Kidney (tissue), 14 donors: ENCODE measurements around the gene MYO5A. TPM values are rescaled to one million over a fixed set of nuclear protein-coding genes. Genes with fewer than 3 reads are reported as not detected.

Source experiments
- DNase-seq, 5 donors: peaks; one replicate each; pipeline ENCODE4 v3.0.0-alpha.2; 2013 to 2020
- FAIRE-seq: peaks from 2 replicates; lab custom pipeline; 2012; peaks lifted over from hg19 to GRCh38; lab: Jason Lieb, UNC
- H3K27ac ChIP-seq, 2 donors: one replicate each; pipeline ENCODE4 v1.7.0; 2013; ENCODE audit warnings: low read depth in 2 of 2, low read length in 2 of 2, inconsistent platforms in 1 of 2
- H3K27me3 ChIP-seq: one replicate; pipeline ENCODE4 v1.7.1; 2013; ENCODE audit warnings: low read length, inconsistent platforms; ENCODE audit not compliant: control insufficient read depth, insufficient read depth
- H3K36me3 ChIP-seq, 3 donors: one replicate each; pipeline versions ENCODE4 v1.7.0 to v1.7.1; 2013; ENCODE audit warnings: low read length in 3 of 3, control low read depth in 1 of 3, inconsistent platforms in 1 of 3; ENCODE audit not compliant: insufficient read depth in 3 of 3, control insufficient read depth in 2 of 3
- H3K4me1 ChIP-seq, 3 donors: one replicate each; pipeline versions ENCODE4 v1.7.0 to v1.7.1; 2013; ENCODE audit warnings: low read length in 3 of 3, inconsistent platforms in 1 of 3, low read depth in 1 of 3; ENCODE audit not compliant: control insufficient read depth in 2 of 3, insufficient read depth in 2 of 3
- H3K4me3 ChIP-seq, 3 donors: one replicate each; pipeline versions ENCODE4 v1.7.0 to v1.8.1; 2013; ENCODE audit warnings: low read length in 3 of 3, control low read depth in 1 of 3, inconsistent platforms in 1 of 3
- H3K9ac ChIP-seq, 3 donors: one replicate each; pipeline versions ENCODE4 v1.7.0 to v1.7.1; 2013; ENCODE audit warnings: low read length in 3 of 3, control low read depth in 1 of 3, inconsistent platforms in 1 of 3
- H3K9me3 ChIP-seq, 3 donors: one replicate each; pipeline versions ENCODE4 v1.7.0 to v1.7.1; 2013; ENCODE audit warnings: low read length in 3 of 3, control low read depth in 1 of 3, inconsistent platforms in 1 of 3; ENCODE audit not compliant: control insufficient read depth in 2 of 3, insufficient read depth in 1 of 3
- CTCF ChIP-seq: IDR thresholded peaks from 3 replicates; pipeline ENCODE4 v1.5.1; 2012; ENCODE audit warnings: mild to moderate bottlenecking, moderate library complexity, borderline replicate concordance; ENCODE audit not compliant: insufficient read depth; ENCODE audit errors: extremely low read depth
- intact Hi-C: fragments of 100-400 bp; cut with DNase I; formaldehyde crosslinking; loops from one replicate; pipeline ENCODE4 v1.11.1; 2022
- polyA plus RNA-seq: library from polyadenylated mRNA; stranded (reverse); fragments of 350-450 nt; fragmentation: Illumina TruSeq; extraction: RNeasy Lipid Tissue Mini Kit (QIAGEN cat#74804); gene quantifications from one replicate; pipeline ENCODE4 v1.2.3, GENCODE V29; 2014; ENCODE audit warnings: low read depth, low replicate concordance; ENCODE audit not compliant: insufficient read depth
- total RNA-seq: library from RNA; stranded (reverse); fragmentation: NEBNext Ultra II Directional; extraction: Animal tissue kit (Norgen Biotek cat#: 25700); gene quantifications from one replicate; pipeline ENCODE4 v1.2.1, GENCODE V29; 2021
- donor health status: control.
- donor health status: control.
- donor health status: control.
- donor health status: control.
- donor health status: control.
- donor health status: DM: yes; HTN: yes; CAD: no.
- donor health status: Normal renal cell carcinoma (clear cell type).

The MYO5A gene
- total and polyA plus RNA-seq, 2 donors from 2014 or later = 3.5 to 32.9 TPM

GRCh38 chr15:52290800-52291199, 237.9 kb downstream of the MYO5A start:
- FAIRE-seq = no peak

GRCh38 chr15:52290329-52290728, 238.4 kb downstream of the MYO5A start:
- DNase-seq = no peak
- Histone ChIP-seq H3K9me3 (no peaks in the 10 kb centered on the region), H3K36me3 (no peaks in the 10 kb centered on the region), H3K9ac (no peak overlapping the region), H3K4me1 (peaks cover 0 to 14% (median 4%) of the 10 kb centered on the region in 3 donors), H3K27me3 (no peaks in the 10 kb centered on the region), H3K27ac (no peak overlapping the region), H3K4me3 (no peak overlapping the region)
- intact Hi-C loops = no loop called here
- FAIRE-seq = no peak
- no peak for TF ChIP-seq CTCF

More at GRCh38 chr15:52290800-52291199, 237.9 kb downstream of the MYO5A start:
- Histone ChIP-seq H3K4me1 (peaks cover 0 to 14% (median 4%) of the 10 kb centered on the region in 3 donors), H3K4me3 (no peak overlapping the region), H3K9me3 (no peaks in the 10 kb centered on the region), H3K9ac (no peak overlapping the region), H3K27me3 (no peaks in the 10 kb centered on the region), H3K27ac (peak overlapping the region in 1 of 2 donors; percentile 41), H3K36me3 (no peaks in the 10 kb centered on the region)
- no peak for DNase-seq
- no peak for TF ChIP-seq CTCF
- intact Hi-C loops = no loop called here

DNA sequence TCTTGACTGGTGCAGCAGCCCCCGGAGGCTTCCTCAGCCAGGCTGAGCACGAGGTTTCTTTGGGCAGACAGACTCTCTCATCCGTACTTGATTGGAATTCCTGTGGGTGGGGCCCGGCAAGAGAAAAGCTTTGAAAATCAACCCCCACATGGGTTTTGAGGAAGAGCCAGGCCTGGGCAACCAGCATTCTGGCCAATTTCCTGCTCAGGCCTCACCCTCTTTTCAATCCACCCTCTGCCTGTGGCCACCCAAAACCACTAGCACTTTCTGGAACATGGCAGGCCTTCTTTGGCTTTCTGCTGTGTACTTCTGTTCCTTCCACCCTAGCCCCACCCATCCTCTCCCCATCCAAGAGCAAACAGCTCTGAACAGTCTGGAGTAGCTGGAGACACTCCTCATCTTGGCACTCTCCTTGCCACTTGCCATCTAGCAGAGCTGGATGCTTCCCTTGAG, 239.0 kb downstream of the MYO5A start:
- H3K27ac ChIP-seq = peak overlapping the region; percentile 5 to 47
- intact Hi-C loops = no loop called here
- no peak overlapping the region for H3K9ac ChIP-seq
- H3K9me3 ChIP-seq = no peaks in the 10 kb centered on the region
- DNase-seq (peak; percentile 31 to 69 (median 57)), FAIRE-seq (no peak)
- H3K4me3 ChIP-seq = no peak overlapping the region
- H3K27me3 ChIP-seq = no peaks in the 10 kb centered on the region
- H3K36me3 ChIP-seq = no peaks in the 10 kb centered on the region
- H3K4me1 ChIP-seq = peaks cover 0 to 10% (median 4%) of the 10 kb centered on the region in 3 donors
- TF ChIP-seq CTCF = no peak

DNA sequence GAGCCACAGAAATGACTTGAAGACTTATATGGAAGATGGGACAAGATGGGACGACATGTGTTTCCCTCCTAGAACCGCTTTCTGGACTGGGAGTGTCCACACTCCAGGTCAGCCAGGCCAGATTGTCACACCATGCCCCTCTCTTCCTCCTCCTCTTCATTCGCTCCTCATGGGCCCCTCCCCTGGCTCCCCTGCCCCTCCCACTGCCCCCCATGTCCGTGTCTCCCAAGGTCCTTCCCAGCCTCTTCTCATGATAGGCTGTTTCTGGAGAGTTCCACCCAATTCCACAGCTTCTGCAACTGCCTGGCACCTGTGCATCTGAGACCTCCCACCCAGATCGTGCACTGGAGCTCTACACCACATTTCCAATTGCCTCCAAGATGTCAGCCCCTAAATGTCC, 239.7 kb downstream of the MYO5A start:
- H3K4me3 ChIP-seq = no peak overlapping the region
- TF ChIP-seq CTCF = no peak
- peak overlapping the region; percentile 28 to 55 for H3K27ac ChIP-seq
- H3K27me3 ChIP-seq = no peaks in the 10 kb centered on the region
- intact Hi-C loops = no loop called here
- DNase-seq (no peak), FAIRE-seq (no peak)
- no peaks in the 10 kb centered on the region for H3K9me3 ChIP-seq
- no peaks in the 10 kb centered on the region for H3K36me3 ChIP-seq
- peaks cover 0 to 9% (median 4%) of the 10 kb centered on the region in 3 donors for H3K4me1 ChIP-seq
- H3K9ac ChIP-seq = no peak overlapping the region
